Suprapubic skin (tissue), 4 donors: ENCODE results near the gene ERG.

Experiments used
- POLR2A ChIP-seq, 2 donors: fragments of 450-650 bp; IDR thresholded peaks; one replicate each; pipeline ENCODE4 v1.6.1; 2017; ENCODE audit warnings: antibody characterized with exemption in 2 of 2, mild to moderate bottlenecking in 2 of 2, moderate library complexity in 2 of 2
- POLR2AphosphoS5 ChIP-seq, 3 donors: sonication (generic); formaldehyde crosslinking; IDR thresholded peaks; one replicate each; pipeline ENCODE4 v1.6.1; 2017; ENCODE audit warnings: antibody characterized with exemption in 3 of 3

GRCh38 chr21:38389354-38389676 is 109.0 kb downstream of the ERG start:
- TF ChIP-seq POLR2AphosphoS5 (IDR thresholded peaks at IDR 0.05) (no peak), POLR2A (IDR thresholded peaks at IDR 0.05) (no peak)
